Occipital lobe (tissue), 1 donor: Measurements from ENCODE around the gene GBX1. TPM values are rescaled to one million over a fixed set of nuclear protein-coding genes. Genes with fewer than 3 reads are reported as not detected.

ENCODE experiments used
- total RNA-seq: library from RNA; depleted of rRNA; stranded (reverse); fragments of >200 nt; gene quantifications from one replicate; pipeline ENCODE4 v1.2.3, GENCODE V29; 2014

The GBX1 gene
- total RNA-seq, 1 donor from 2014 or later = not detected

Other genes starting within 250 kb of the GBX1 start
- gene KCNH2, start 189.4 kb downstream of the GBX1 start, total RNA-seq = 8.0 TPM
- gene NOS3, start 176.7 kb downstream of the GBX1 start, total RNA-seq = 0.78 TPM
- 1.9 TPM for gene ATG9B, start 143.2 kb downstream of the GBX1 start, total RNA-seq
- 24.3 TPM for gene ABCB8, start 139.2 kb downstream of the GBX1 start, total RNA-seq
- 0.62 TPM for gene ASIC3, start 119.2 kb downstream of the GBX1 start, total RNA-seq
- 37.3 TPM for gene CDK5, start 109.8 kb downstream of the GBX1 start, total RNA-seq
- gene SLC4A2, start 108.1 kb downstream of the GBX1 start, total RNA-seq = 13.7 TPM
- gene FASTK, start 86.9 kb downstream of the GBX1 start, total RNA-seq = 30.7 TPM
- gene TMUB1, start 84.2 kb downstream of the GBX1 start, total RNA-seq = 9.7 TPM
- gene AGAP3, start 81.2 kb downstream of the GBX1 start, total RNA-seq = 85.6 TPM
- not detected for gene ASB10, start 19.6 kb upstream of the GBX1 start, total RNA-seq
- gene H2BK1, start 42.8 kb upstream of the GBX1 start, total RNA-seq = not detected
- 29.5 TPM for gene ABCF2, start 59.5 kb upstream of the GBX1 start, total RNA-seq
- 19.0 TPM for gene CHPF2, start 64.8 kb upstream of the GBX1 start, total RNA-seq
- 147 TPM for gene SMARCD3, start 81.0 kb upstream of the GBX1 start, total RNA-seq
- 33.5 TPM for gene NUB1, start 174.1 kb upstream of the GBX1 start, total RNA-seq
- gene WDR86, start 242.3 kb upstream of the GBX1 start, total RNA-seq = 50.2 TPM